CD14-positive monocyte (primary cell): Measurements from ENCODE around the gene AMPH. TPM values are rescaled to one million over a fixed set of nuclear protein-coding genes. Genes with fewer than 3 reads are reported as not detected.

ENCODE experiments used
- DNase-seq, 3 donors: peaks; one replicate each; pipeline ENCODE4 v3.0.0-alpha.2; 2011 to 2022
- H2AFZ ChIP-seq: 2 replicates; pipeline ENCODE4 v1.6.0; 2012; ENCODE audit warnings: mild to moderate bottlenecking, low read depth, low read length, inconsistent platforms; ENCODE audit not compliant: insufficient read depth, poor library complexity, severe bottlenecking
- H3K27ac ChIP-seq, 2 donors: 1 replicate in 1 of 2; 2 replicates in 1 of 2; pipeline ENCODE4 v1.5.1; 2012 to 2013; ENCODE audit warnings: low read length in 2 of 2, control low read depth in 1 of 2, inconsistent platforms in 1 of 2, low read depth in 1 of 2, mild to moderate bottlenecking in 1 of 2
- H3K27me3 ChIP-seq, 2 donors: one replicate each; pipeline versions ENCODE4 v1.6.0 to v1.6.1; 2011 to 2013; ENCODE audit warnings: low read length in 2 of 2; ENCODE audit not compliant: control insufficient read depth in 2 of 2, insufficient read depth in 2 of 2
- H3K36me3 ChIP-seq, 2 donors: replicated peaks in 1 of 2; 1 replicate in 1 of 2; 2 replicates in 1 of 2; pipeline versions ENCODE4 v1.5.1 to v1.6.1; 2012 to 2013; ENCODE audit warnings: low read length in 2 of 2, control low read depth in 1 of 2, inconsistent platforms in 1 of 2, mild to moderate bottlenecking in 1 of 2; ENCODE audit not compliant: insufficient read depth in 2 of 2, control insufficient read depth in 1 of 2
- H3K4me1 ChIP-seq, 2 donors: 1 replicate in 1 of 2; 2 replicates in 1 of 2; pipeline versions ENCODE4 v1.5.1 to v1.6.1; 2012 to 2013; ENCODE audit warnings: low read length in 2 of 2, control low read depth in 1 of 2, inconsistent platforms in 1 of 2, mild to moderate bottlenecking in 1 of 2, moderate library complexity in 1 of 2; ENCODE audit not compliant: insufficient read depth in 2 of 2, control insufficient read depth in 1 of 2
- H3K4me2 ChIP-seq: replicated peaks from 2 replicates; pipeline ENCODE3; 2012; ENCODE audit warnings: low read length, moderate library complexity, mild to moderate bottlenecking; ENCODE audit not compliant: poor library complexity, severe bottlenecking; ENCODE audit errors: extremely low read depth
- H3K4me3 ChIP-seq, 3 experiments: fragments of 200-600 bp in 1 of 3; sonication (generic) in 1 of 3; replicated peaks in 1 of 3; 1 replicate in 2 of 3; 2 replicates in 1 of 3; pipeline ENCODE4 v1.5.1; 2011 to 2013; ENCODE audit warnings: low read length in 3 of 3, mild to moderate bottlenecking in 3 of 3, control low read depth in 2 of 3, low read depth in 2 of 3, inconsistent platforms in 1 of 3, moderate library complexity in 1 of 3
- H3K79me2 ChIP-seq: 2 replicates; pipeline ENCODE4 v1.6.0; 2012; ENCODE audit warnings: mild to moderate bottlenecking, control low read depth, inconsistent platforms, low read length, moderate library complexity; ENCODE audit not compliant: insufficient read depth
- H3K9ac ChIP-seq: 2 replicates; pipeline ENCODE4 v1.6.0; 2017; ENCODE audit warnings: low read length, mild to moderate bottlenecking; ENCODE audit not compliant: insufficient read depth, poor library complexity, severe bottlenecking
- H3K9me3 ChIP-seq, 2 donors: replicated peaks in 1 of 2; 1 replicate in 1 of 2; 2 replicates in 1 of 2; pipeline versions ENCODE4 v1.5.1 to v1.6.1; 2012 to 2013; ENCODE audit warnings: low read length in 2 of 2, control low read depth in 1 of 2; ENCODE audit not compliant: control insufficient read depth in 1 of 2, insufficient read depth in 1 of 2
- H4K20me1 ChIP-seq: 2 replicates; pipeline ENCODE4 v1.6.0; 2012; ENCODE audit warnings: mild to moderate bottlenecking, low read length, control low read depth, moderate library complexity; ENCODE audit not compliant: insufficient read depth
- H3K27ac Mint-ChIP-seq, 7 donors: one replicate each; pipeline ENCODE4 v1.8.0; 2020; ENCODE audit warnings: mild to moderate bottlenecking in 7 of 7, mixed read lengths in 7 of 7, moderate library complexity in 6 of 7, inconsistent platforms in 2 of 7
- H3K27me3 Mint-ChIP-seq, 3 donors: one replicate each; pipeline ENCODE4 v1.8.0; 2021 to 2022; ENCODE audit warnings: low read depth in 3 of 3, mild to moderate bottlenecking in 3 of 3, mixed read lengths in 3 of 3, moderate library complexity in 3 of 3, inconsistent platforms in 1 of 3
- H3K36me3 Mint-ChIP-seq, 2 donors: one replicate each; pipeline ENCODE4 v1.8.0; 2020; ENCODE audit warnings: mixed read lengths in 2 of 2, inconsistent platforms in 1 of 2, mild to moderate bottlenecking in 1 of 2
- H3K4me1 Mint-ChIP-seq: one replicate; pipeline ENCODE4 v1.8.0; 2020; ENCODE audit warnings: mild to moderate bottlenecking, mixed read lengths
- H3K4me3 Mint-ChIP-seq, 2 donors: one replicate each; pipeline ENCODE4 v1.8.0; 2020; ENCODE audit warnings: mild to moderate bottlenecking in 2 of 2, mixed read lengths in 2 of 2, moderate library complexity in 1 of 2
- H3K9me3 Mint-ChIP-seq, 7 donors: one replicate each; pipeline ENCODE4 v1.8.0; 2020 to 2022; ENCODE audit warnings: mixed read lengths in 7 of 7, mild to moderate bottlenecking in 6 of 7, moderate library complexity in 6 of 7, inconsistent platforms in 2 of 7
- CTCF ChIP-seq: fragments of 200-600 bp; IDR thresholded peaks from one replicate; pipeline ENCODE4 v1.8.0; 2022; ENCODE audit warnings: antibody characterized with exemption, mild to moderate bottlenecking
- WGBS: methylation state at CpG from one replicate; pipeline ENCODE4 v1.1.5; 2013; ENCODE audit warnings: missing lambda C conversion rate; ENCODE audit not compliant: insufficient coverage; 5-methylcytosine and 5-hydroxymethylcytosine counted together
- intact Hi-C, 2 donors: fragments of 100-400 bp; cut with micrococcal nuclease; formaldehyde crosslinking; loops; one replicate each; pipeline versions ENCODE4 v1.15.0 to v1.15.1; 2023
- polyA plus RNA-seq, 3 donors: library from polyadenylated mRNA; depleted of rRNA in 1 of 3; unstranded in 2 of 3; stranded (reverse) in 1 of 3; fragments of 300-500 nt in 2 of 3; fragments of >200 nt in 1 of 3; fragmentation: Illumina TruSeq in 2 of 3; gene quantifications; 1 replicate in 2 of 3; 2 replicates in 1 of 3; pipeline ENCODE4 v1.2.3, GENCODE V29; 2012 to 2021

Gene AMPH
- polyA plus RNA-seq, 3 donors: 0.61 to 0.96 (median 0.67) TPM

DNA sequence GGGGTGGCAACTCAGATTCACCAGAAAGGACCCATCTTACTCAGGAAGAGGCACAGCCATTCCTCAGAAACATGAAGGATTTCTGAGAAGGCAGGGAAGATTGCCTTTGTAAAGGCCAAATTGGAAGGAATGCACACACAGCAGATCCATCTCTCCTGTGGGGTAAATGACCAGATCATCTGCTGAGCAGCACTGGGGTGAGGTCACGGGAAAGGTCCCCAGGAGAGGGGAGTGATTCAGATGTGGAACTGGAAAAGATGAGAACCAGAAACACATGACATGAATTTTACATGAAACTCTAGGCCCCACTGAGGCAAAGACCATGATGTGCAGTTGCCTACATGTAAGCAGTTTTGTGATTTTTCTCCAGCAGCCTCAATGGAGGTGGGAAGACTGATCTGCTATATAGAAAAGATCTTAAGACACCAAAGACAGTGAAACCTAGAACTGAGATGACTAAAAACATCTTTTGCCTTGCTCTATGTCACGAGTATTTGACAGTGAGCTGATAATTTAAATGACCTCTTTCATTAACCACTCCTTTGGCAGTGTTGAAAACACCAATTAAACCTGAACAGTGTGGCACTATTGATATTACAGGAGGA lies 91.6 kb downstream of the AMPH start:
- no peaks in the 10 kb centered on the region for H3K9me3 Mint-ChIP-seq
- no peaks in the 10 kb centered on the region for H3K4me1 Mint-ChIP-seq
- H3K4me2 ChIP-seq: no peak overlapping the region
- no peak overlapping the region for H3K4me3 Mint-ChIP-seq
- H3K27me3 ChIP-seq: no peaks in the 10 kb centered on the region
- H3K9me3 ChIP-seq: no peaks in the 10 kb centered on the region
- H3K9ac ChIP-seq: no peak overlapping the region
- H3K36me3 Mint-ChIP-seq: no peaks in the 10 kb centered on the region
- WGBS: no CpG with 5 or more reads among the region's 2 CpGs
- H3K27ac ChIP-seq: no peak overlapping the region
- H3K36me3 ChIP-seq: no peaks in the 10 kb centered on the region
- no peak overlapping the region for H3K4me3 ChIP-seq
- no peak for TF ChIP-seq CTCF
- H3K27ac Mint-ChIP-seq: no peak overlapping the region
- no peak for DNase-seq
- no peaks in the 10 kb centered on the region for H3K79me2 ChIP-seq
- intact Hi-C loops: no loop called here
- H4K20me1 ChIP-seq: no peaks in the 10 kb centered on the region
- no peaks in the 10 kb centered on the region for H3K4me1 ChIP-seq
- no peak overlapping the region for H2AFZ ChIP-seq
- H3K27me3 Mint-ChIP-seq: peaks cover 2 to 8% (median 3%) of the 10 kb centered on the region in 3 donors

GRCh38 chr7:38535073-38535472 lies 96.1 kb downstream of the AMPH start:
- Mint-ChIP-seq H3K27ac (no peak overlapping the region), H3K27me3 (peaks cover 5 to 15% (median 7%) of the 10 kb centered on the region in 3 donors), H3K9me3 (no peaks in the 10 kb centered on the region), H3K4me3 (no peak overlapping the region), H3K36me3 (no peaks in the 10 kb centered on the region), H3K4me1 (peaks cover 4% of the 10 kb centered on the region)
- Histone ChIP-seq H3K4me2 (no peak overlapping the region), H4K20me1 (no peaks in the 10 kb centered on the region), H3K36me3 (no peaks in the 10 kb centered on the region), H3K27ac (no peak overlapping the region), H3K9ac (no peak overlapping the region), H3K9me3 (no peaks in the 10 kb centered on the region), H3K79me2 (no peaks in the 10 kb centered on the region), H2AFZ (no peak overlapping the region), H3K4me3 (no peak overlapping the region), H3K4me1 (no peaks in the 10 kb centered on the region), H3K27me3 (no peaks in the 10 kb centered on the region)
- WGBS: 93% methylated on average over 2 of the region's 2 CpGs
- TF ChIP-seq CTCF: no peak
- intact Hi-C loops: no loop called here
- DNase-seq: no peak
